Transverse colon (tissue), 4 donors: ENCODE measurements around the gene NAA16. TPM values are rescaled to one million over a fixed set of nuclear protein-coding genes. Genes with fewer than 3 reads are reported as not detected.
A peak's percentile ranks its signal among the peaks of the same experiment; 100 is the strongest.

Experiments used
- DNase-seq: peaks from one replicate; pipeline ENCODE4 v3.0.0-alpha.2; 2019
- H3K27ac ChIP-seq, 4 donors: fragments of 200-600 bp; sonication (generic); 2 replicates each; pipeline ENCODE4 v1.5.1; 2016 to 2018; ENCODE audit warnings: inconsistent platforms in 4 of 4
- H3K27me3 ChIP-seq: fragments of 200-600 bp; sonication (generic); 2 replicates; pipeline ENCODE4 v1.5.1; 2017; ENCODE audit warnings: inconsistent platforms
- H3K36me3 ChIP-seq, 4 donors: fragments of 200-600 bp; sonication (generic); 2 replicates each; pipeline ENCODE4 v1.5.1; 2017 to 2019; ENCODE audit warnings: inconsistent platforms in 4 of 4
- H3K4me1 ChIP-seq, 4 donors: fragments of 200-600 bp; sonication (generic); 2 replicates each; pipeline ENCODE4 v1.5.1; 2017 to 2020; ENCODE audit warnings: inconsistent platforms in 4 of 4
- H3K4me3 ChIP-seq, 4 donors: fragments of 200-600 bp; sonication (generic); 1 replicate in 1 of 4; 2 replicates in 3 of 4; pipeline versions ENCODE4 v1.5.1 to v1.6.1; 2017 to 2019; ENCODE audit warnings: inconsistent platforms in 4 of 4
- H3K9me3 ChIP-seq, 2 donors: fragments of 200-600 bp; sonication (generic); 2 replicates each; pipeline ENCODE4 v1.5.1; 2017 to 2019; ENCODE audit warnings: inconsistent platforms in 2 of 2
- EP300 ChIP-seq: sonication (generic); formaldehyde crosslinking; IDR thresholded peaks from one replicate; pipeline ENCODE4 v1.6.1; 2017; ENCODE audit warnings: antibody characterized with exemption, low read depth
- POLR2A ChIP-seq: fragments of 450-650 bp; IDR thresholded peaks from one replicate; pipeline ENCODE4 v1.6.1; 2016; ENCODE audit warnings: antibody characterized with exemption, mild to moderate bottlenecking, moderate library complexity
- POLR2AphosphoS5 ChIP-seq, 3 donors: sonication (generic); formaldehyde crosslinking; IDR thresholded peaks; one replicate each; pipeline ENCODE4 v1.6.1; 2016; ENCODE audit warnings: antibody characterized with exemption in 3 of 3
- WGBS, 2 donors: methylation state at CpG; one replicate each; pipeline ENCODE4 v1.1.5; 2018; ENCODE audit warnings: low coverage in 1 of 2; 5-methylcytosine and 5-hydroxymethylcytosine counted together
- in situ Hi-C, 4 donors: fragments of 200-750 bp; cut with MboI; loops; one replicate each; pipeline versions ENCODE4 v1.15.0 to v1.15.1; 2017; ENCODE audit warnings: low sequenced_read_pairs in 3 of 4, low pct_ligation_motif_present in 1 of 4, low pct_unique_long_range_greater_than_20kb in 1 of 4
- intact Hi-C: fragments of 100-400 bp; cut with DNase I; formaldehyde crosslinking; loops from one replicate; pipeline ENCODE4 v1.15.1; 2023; ENCODE audit warnings: low total_unique reads
- total RNA-seq, 4 donors: library from RNA; depleted of rRNA; stranded (reverse); fragments of >200 nt; gene quantifications; one replicate each; pipeline ENCODE4 v1.1.0, GENCODE V29; 2016
- TF ChIP-seq, protein P1 (sequence below), 5 experiments: fragments of 200-600 bp in 3 of 5; fragments of 450-650 bp in 2 of 5; sonication (generic) in 3 of 5; IDR thresholded peaks; 1 replicate in 2 of 5; 2 replicates in 3 of 5; pipeline ENCODE4 v1.5.1; 2016 to 2017; ENCODE audit warnings: antibody characterized with exemption in 5 of 5, inconsistent platforms in 3 of 5, mild to moderate bottlenecking in 2 of 5, moderate library complexity in 1 of 5

The NAA16 gene
- total RNA-seq, 4 donors from 2014 or later = 9.1 to 38.6 (median 19.6) TPM

DNA sequence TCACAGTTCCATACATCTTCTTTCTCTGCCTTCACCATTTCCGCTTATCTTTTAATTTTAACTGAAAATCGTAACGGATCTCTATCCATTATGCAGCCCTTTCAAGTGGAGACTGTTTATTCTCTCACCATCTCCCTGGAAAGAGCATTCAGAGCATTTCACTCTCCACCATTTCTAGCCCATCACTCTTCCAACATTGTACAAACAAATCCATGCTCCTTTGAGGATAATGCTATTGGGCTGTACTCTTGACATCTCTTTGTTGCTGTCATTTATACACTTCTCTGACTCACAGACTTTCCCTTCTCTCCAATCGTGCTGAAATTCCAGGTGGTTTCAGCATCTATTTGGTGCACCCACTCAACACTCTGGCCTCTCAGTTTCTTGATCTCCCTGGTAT lies 71.4 kb downstream of the NAA16 start:
- intact Hi-C loops = no loop called here
- no peaks in the 10 kb centered on the region for H3K27me3 ChIP-seq
- no peak for DNase-seq
- WGBS, 2 donors = 73 to 78% methylated on average over 4 of the region's 4 CpGs
- TF ChIP-seq POLR2AphosphoS5 (IDR thresholded peaks at IDR 0.05) (no peak), POLR2A (no peak), EP300 (no peak)
- TF ChIP-seq, protein P1, sequence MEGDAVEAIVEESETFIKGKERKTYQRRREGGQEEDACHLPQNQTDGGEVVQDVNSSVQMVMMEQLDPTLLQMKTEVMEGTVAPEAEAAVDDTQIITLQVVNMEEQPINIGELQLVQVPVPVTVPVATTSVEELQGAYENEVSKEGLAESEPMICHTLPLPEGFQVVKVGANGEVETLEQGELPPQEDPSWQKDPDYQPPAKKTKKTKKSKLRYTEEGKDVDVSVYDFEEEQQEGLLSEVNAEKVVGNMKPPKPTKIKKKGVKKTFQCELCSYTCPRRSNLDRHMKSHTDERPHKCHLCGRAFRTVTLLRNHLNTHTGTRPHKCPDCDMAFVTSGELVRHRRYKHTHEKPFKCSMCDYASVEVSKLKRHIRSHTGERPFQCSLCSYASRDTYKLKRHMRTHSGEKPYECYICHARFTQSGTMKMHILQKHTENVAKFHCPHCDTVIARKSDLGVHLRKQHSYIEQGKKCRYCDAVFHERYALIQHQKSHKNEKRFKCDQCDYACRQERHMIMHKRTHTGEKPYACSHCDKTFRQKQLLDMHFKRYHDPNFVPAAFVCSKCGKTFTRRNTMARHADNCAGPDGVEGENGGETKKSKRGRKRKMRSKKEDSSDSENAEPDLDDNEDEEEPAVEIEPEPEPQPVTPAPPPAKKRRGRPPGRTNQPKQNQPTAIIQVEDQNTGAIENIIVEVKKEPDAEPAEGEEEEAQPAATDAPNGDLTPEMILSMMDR (IDR thresholded peaks at IDR 0.05) = no peak
- H3K9me3 ChIP-seq = no peaks in the 10 kb centered on the region
- no peaks in the 10 kb centered on the region for H3K4me1 ChIP-seq
- in situ Hi-C loops = no loop called here
- no peaks in the 10 kb centered on the region for H3K36me3 ChIP-seq
- H3K4me3 ChIP-seq = no peak overlapping the region
- no peak overlapping the region for H3K27ac ChIP-seq

DNA sequence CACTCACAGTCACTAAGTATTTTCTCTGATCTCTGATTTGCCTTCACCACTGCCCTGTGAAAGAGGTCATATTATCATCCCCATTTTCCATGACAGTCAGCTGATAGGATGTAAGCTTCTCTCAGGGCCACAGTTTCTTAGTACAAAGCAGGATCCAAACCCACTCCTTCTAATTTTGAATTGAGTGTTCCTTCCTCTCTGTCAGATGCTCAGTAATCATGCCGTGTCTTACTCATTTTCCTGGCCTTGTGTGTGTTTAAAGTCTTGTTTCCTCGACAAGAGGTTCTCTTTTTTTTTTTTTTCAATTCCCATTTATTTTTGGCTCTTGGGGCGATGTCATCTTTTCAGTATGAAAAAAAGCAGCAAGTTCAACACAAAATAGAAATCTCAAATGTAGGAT lies 72.3 kb downstream of the NAA16 start:
- H3K27ac ChIP-seq = no peak overlapping the region
- intact Hi-C loops (no loop called here), in situ Hi-C loops (no loop called here)
- H3K27me3 ChIP-seq = no peaks in the 10 kb centered on the region
- H3K4me3 ChIP-seq = no peak overlapping the region
- no peaks in the 10 kb centered on the region for H3K4me1 ChIP-seq
- H3K9me3 ChIP-seq = no peaks in the 10 kb centered on the region
- H3K36me3 ChIP-seq = no peaks in the 10 kb centered on the region
- no peak for DNase-seq
- TF ChIP-seq POLR2A (no peak), EP300 (no peak), POLR2AphosphoS5 (IDR thresholded peaks at IDR 0.05) (no peak)
- TF ChIP-seq, protein P1 (IDR thresholded peaks at IDR 0.05) = no peak
- whole genome bisulfite sequencing, 2 donors = 57 to 65% methylated on average over 3 of the region's 3 CpGs

DNA sequence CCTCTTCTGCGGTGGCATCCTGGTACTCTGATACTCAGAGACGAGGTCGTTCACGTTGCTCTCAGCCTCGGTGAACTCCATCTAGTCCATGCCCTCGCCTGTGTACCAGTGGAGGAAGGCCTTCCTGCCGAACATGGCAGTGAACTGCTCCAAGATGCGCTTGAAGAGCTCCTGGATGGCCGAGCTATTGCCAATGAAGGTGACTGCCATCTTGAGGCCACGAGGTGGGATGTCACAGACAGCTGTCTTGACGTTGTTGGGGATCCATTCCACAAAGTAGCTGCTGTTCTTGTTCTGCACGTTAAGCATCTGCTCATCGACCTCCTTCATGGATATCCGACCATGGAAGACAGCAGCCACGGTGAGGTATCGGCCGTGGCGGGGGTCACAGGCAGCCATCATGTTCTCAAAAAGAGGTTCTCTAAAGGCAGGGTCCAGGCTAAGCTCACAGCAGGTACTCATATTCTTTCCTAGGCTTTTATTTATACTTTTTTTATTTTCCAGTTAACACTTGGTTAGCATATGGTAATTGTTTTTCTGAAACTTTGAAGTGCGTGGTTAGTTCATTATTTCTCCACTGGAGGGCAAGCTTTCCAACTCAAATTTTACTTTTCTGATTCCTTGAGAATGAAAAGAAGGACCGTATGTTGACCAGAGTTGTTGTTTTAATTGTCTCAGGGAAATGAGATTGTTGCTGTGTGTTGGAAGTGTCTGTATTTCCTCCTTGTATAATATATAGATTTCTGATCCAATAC lies 73.9 kb downstream of the NAA16 start:
- intact Hi-C loops = no loop called here
- no peaks in the 10 kb centered on the region for H3K36me3 ChIP-seq
- 69 to 86% methylated on average over 5 to 20 of the region's 20 CpGs for WGBS, 2 donors

DNA sequence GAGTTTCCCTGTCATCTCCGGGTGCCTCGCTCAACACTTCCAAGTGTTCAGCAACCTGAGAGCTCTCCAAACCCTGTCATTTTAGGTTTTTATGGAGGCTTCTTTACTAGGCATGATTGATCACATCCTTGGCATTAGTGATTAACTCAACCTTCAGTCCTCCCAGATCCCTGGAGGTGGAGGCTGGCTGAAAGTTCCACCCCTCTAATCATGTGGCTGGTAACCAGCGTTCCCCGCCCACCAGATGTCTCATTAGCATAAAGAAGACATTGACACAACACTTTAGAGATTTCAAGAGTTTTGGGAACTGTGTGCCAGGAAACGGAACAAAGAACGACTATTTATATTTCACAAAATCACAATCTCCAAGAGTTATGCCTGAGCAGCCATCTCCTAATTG lies 75.1 kb downstream of the NAA16 start:
- H3K36me3 ChIP-seq = no peaks in the 10 kb centered on the region
- no peak overlapping the region for H3K27ac ChIP-seq
- DNase-seq = no peak
- in situ Hi-C loops (no loop called here), intact Hi-C loops (no loop called here)
- WGBS, 2 donors = 27 to 84% methylated on average over 2 to 6 of the region's 6 CpGs
- H3K4me1 ChIP-seq = no peaks in the 10 kb centered on the region
- H3K9me3 ChIP-seq = no peaks in the 10 kb centered on the region
- H3K27me3 ChIP-seq = no peaks in the 10 kb centered on the region
- TF ChIP-seq POLR2A (no peak), POLR2AphosphoS5 (IDR thresholded peaks at IDR 0.05) (no peak), EP300 (no peak)
- TF ChIP-seq, protein P1 (IDR thresholded peaks at IDR 0.05) = no peak
- H3K4me3 ChIP-seq = no peak overlapping the region

More for the DNA sequence above, 73.9 kb downstream of the NAA16 start:
- TF ChIP-seq POLR2AphosphoS5 (IDR thresholded peaks at IDR 0.05) (no peak), EP300 (no peak), POLR2A (no peak)
- TF ChIP-seq, protein P1 (IDR thresholded peaks at IDR 0.05) = peak in 4 of 5 experiments; percentile 9 to 31 (median 22)
- no peaks in the 10 kb centered on the region for H3K4me1 ChIP-seq
- no peaks in the 10 kb centered on the region for H3K27me3 ChIP-seq
- in situ Hi-C loops = no loop called here
- no peak overlapping the region for H3K4me3 ChIP-seq
- no peak for DNase-seq
- H3K27ac ChIP-seq = no peak overlapping the region
- H3K9me3 ChIP-seq = no peaks in the 10 kb centered on the region
